KOPT-K1 (cell line): ENCODE data around the gene C1orf35.

Experiments
- H3K27ac ChIP-seq: fragments of 200-600 bp; sonication (generic); 2 replicates; pipeline ENCODE4 v1.5.1; 2016; ENCODE audit warnings: antibody characterized with exemption, mild to moderate bottlenecking, low read depth, low read length; ENCODE audit not compliant: poor library complexity, severe bottlenecking
- H3K36me3 ChIP-seq: fragments of 200-600 bp; sonication (generic); 2 replicates; pipeline ENCODE4 v1.5.1; 2017; ENCODE audit warnings: antibody characterized with exemption, mild to moderate bottlenecking, low read length, moderate library complexity; ENCODE audit not compliant: insufficient read depth
- H3K9me3 ChIP-seq: fragments of 200-600 bp; sonication (generic); 2 replicates; pipeline ENCODE4 v1.5.1; 2017; ENCODE audit warnings: antibody characterized with exemption, low read length, mild to moderate bottlenecking; ENCODE audit not compliant: insufficient read depth, poor library complexity, severe bottlenecking

The C1orf35 gene

GRCh38 chr1:228102791-228103620, at the start of gene C1orf35:
C1orf35 (minus strand) TSS chr1:228103325; CDS start chr1:228103227, 98 bp downstream.
- peaks cover 58% of the 10 kb centered on the region for H3K36me3 ChIP-seq
- peak within 1 kb of the TSS; percentile 76 for H3K27ac ChIP-seq

GRCh38 chr1:228152918-228153258, 49.8 kb upstream of the C1orf35 start:
- no peaks in the 10 kb centered on the region for H3K9me3 ChIP-seq
- H3K27ac ChIP-seq: no peak overlapping the region
- peaks cover 38% of the 10 kb centered on the region for H3K36me3 ChIP-seq

More at GRCh38 chr1:228102791-228103620, at the start of gene C1orf35:
- H3K9me3 ChIP-seq: no peaks in the 10 kb centered on the region

GRCh38 chr1:228152097-228152917, 49.2 kb upstream of the C1orf35 start:
- Histone ChIP-seq H3K9me3 (no peaks in the 10 kb centered on the region), H3K27ac (no peak overlapping the region), H3K36me3 (peaks cover 44% of the 10 kb centered on the region)

GRCh38 chr1:228151180-228151925, 48.2 kb upstream of the C1orf35 start:
- H3K27ac ChIP-seq: no peak overlapping the region
- H3K9me3 ChIP-seq: no peaks in the 10 kb centered on the region
- peaks cover 53% of the 10 kb centered on the region for H3K36me3 ChIP-seq

- Histone ChIP-seq H3K27ac (no peak overlapping the region), H3K36me3 (peaks cover 60% of the 10 kb centered on the region), H3K9me3 (no peaks in the 10 kb centered on the region)
Measured at GRCh38 chr1:228150461-228151179, 47.5 kb upstream of the C1orf35 start.

- peaks cover 66% of the 10 kb centered on the region for H3K36me3 ChIP-seq
- H3K27ac ChIP-seq: no peak overlapping the region
- H3K9me3 ChIP-seq: no peaks in the 10 kb centered on the region
Measured at GRCh38 chr1:228150120-228150460, 47.0 kb upstream of the C1orf35 start.

- H3K36me3 ChIP-seq: peaks cover 71% of the 10 kb centered on the region
- no peaks in the 10 kb centered on the region for H3K9me3 ChIP-seq
Measured at GRCh38 chr1:228149406-228150119, 46.4 kb upstream of the C1orf35 start, which contains the start of gene GJC2. GJC2 (plus strand) TSS chr1:228149930; CDS start chr1:228157759, 7,829 bp downstream.

GRCh38 chr1:228148935-228149405, 45.8 kb upstream of the C1orf35 start:
- no peaks in the 10 kb centered on the region for H3K9me3 ChIP-seq
- peaks cover 74% of the 10 kb centered on the region for H3K36me3 ChIP-seq
- H3K27ac ChIP-seq: no peak overlapping the region

More at GRCh38 chr1:228149406-228150119, 46.4 kb upstream of the C1orf35 start, which contains the start of gene GJC2:
- H3K27ac ChIP-seq: no peak within 1 kb of the TSS

GRCh38 chr1:228148196-228148861, 45.2 kb upstream of the C1orf35 start:
- H3K27ac ChIP-seq: no peak overlapping the region
- H3K9me3 ChIP-seq: no peaks in the 10 kb centered on the region
- peaks cover 78% of the 10 kb centered on the region for H3K36me3 ChIP-seq

GRCh38 chr1:228147768-228148167, 44.6 kb upstream of the C1orf35 start:
- no peak overlapping the region for H3K27ac ChIP-seq
- peaks cover 78% of the 10 kb centered on the region for H3K36me3 ChIP-seq
- no peaks in the 10 kb centered on the region for H3K9me3 ChIP-seq

GRCh38 chr1:228147151-228147693, 44.1 kb upstream of the C1orf35 start:
- peaks cover 76% of the 10 kb centered on the region for H3K36me3 ChIP-seq

GRCh38 chr1:228146417-228147150, 43.5 kb upstream of the C1orf35 start:
- Histone ChIP-seq H3K9me3 (no peaks in the 10 kb centered on the region), H3K36me3 (peaks cover 70% of the 10 kb centered on the region), H3K27ac (no peak overlapping the region)

More at GRCh38 chr1:228147151-228147693, 44.1 kb upstream of the C1orf35 start:
- H3K9me3 ChIP-seq: no peaks in the 10 kb centered on the region
- no peak overlapping the region for H3K27ac ChIP-seq
